GM19397 (cell line): ENCODE results near the gene EPG5.

Experiments
- ATAC-seq: cut with Tn5 transposase; IDR thresholded peaks from one replicate; pipeline ENCODE4 v1.9.1; 2021; ENCODE audit warnings: mild to moderate bottlenecking, moderate library complexity; ENCODE audit not compliant: unreplicated experiment

EPG5 gene

DNA sequence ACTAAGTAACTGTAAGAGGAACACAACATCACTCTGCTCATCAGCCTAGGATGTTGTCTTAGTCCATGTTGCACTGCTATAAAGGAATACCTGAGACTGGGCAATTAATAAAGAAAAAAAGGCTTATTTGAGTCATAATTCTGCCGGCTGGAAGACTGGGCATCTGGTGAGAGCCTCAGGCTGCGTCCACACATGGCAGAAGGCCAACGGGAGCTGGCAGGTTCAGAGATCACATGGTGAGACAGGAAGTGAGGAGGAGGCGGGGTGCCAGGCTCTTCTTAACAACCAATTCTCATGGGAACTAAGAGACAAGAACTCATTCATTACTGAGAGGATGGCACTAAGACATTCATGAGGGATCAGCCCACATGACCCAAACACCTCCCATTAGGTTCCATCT, 46.8 kb downstream of the EPG5 start:
- ATAC-seq = no peak

DNA sequence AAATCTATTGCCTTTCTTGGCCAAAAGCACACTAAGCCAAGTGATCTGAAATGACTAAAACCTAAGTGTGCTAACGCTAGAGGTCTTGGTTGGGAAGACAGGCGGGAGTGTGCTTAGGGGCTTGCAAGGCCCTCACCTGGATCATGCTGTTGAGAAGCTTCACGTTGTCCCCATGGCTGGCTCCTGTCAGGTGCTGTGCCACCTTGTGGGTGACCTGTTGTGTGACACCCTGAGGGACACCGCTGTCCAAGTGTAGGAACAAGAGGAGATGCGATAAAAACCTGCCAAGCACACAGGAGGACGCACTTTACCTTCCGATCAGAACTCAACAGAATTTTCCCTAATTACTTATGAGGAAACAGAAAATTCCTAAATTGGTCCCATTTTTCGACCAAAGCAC, 50.8 kb downstream of the EPG5 start:
- no peak for ATAC-seq

DNA sequence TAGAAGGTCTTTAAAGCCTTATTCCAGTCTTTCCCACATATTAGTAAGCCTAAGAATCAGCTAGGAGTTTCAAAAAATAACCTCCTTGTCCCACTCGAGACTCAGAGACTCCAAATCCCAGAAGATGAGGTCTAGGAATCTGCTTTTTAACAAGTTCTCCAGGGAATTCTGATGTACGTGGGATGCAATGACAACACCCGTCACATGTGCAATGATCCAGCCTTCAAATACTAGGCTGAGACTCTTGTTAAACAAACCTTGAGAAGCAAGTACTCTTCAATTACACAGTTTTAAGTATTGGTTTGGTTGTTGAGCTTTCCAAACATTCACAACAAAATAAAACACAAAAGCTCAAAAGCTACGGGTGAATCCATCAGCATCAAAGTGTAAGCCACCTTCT, 53.9 kb downstream of the EPG5 start:
- no peak for ATAC-seq

DNA sequence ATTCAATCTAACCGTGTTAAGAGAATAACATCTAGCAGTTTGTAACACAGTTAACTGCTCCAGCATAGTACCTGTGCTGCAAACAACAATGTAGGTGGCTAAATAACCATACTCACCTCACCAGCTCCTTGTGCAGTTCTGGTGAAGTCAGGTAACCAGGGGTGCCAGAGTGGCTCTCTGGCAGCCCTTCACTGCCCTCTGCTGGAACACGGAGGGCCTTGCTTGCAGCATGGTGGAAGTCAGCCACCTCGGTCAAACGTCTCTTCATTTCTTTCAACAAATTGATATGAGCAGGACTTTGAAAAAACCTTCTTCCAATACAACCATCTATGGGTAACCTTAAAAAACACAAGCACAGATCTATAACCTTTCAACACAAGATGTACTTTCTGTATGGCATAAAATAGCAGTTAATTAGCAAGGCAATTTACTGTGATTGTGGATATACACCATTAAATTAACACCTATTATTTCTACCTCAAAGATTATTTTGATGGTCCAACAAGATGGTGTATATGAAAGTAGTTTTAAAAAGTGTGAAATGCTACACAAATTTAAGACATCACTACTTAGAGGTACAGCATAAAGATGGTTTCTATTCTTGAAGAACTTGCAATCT, 56.6 kb downstream of the EPG5 start:
- ATAC-seq = no peak

DNA sequence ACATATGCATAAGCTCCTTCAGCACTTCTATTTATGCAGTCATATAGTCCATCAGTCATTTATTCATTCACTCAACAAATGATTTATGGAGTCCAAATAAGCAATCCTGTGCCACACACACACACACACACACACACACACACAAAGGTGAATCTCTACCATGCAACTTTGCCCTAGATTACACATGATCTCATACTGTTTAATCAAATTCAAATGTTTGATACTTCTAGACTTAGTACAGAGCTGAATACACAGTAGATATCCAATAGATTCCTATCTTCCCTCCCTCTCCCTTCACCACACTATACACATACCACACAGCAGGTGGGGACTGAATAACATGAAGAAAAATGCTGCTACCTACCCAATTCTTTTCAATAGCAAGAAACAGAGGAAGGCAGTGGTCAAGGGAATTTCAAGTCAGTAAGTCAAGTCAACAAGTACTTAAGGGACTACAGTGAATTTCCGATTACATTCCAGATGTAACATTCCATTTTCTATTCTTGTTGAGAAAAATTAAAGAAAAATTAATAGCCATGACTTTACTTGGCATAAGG, 65.4 kb downstream of the EPG5 start:
- ATAC-seq = no peak

DNA sequence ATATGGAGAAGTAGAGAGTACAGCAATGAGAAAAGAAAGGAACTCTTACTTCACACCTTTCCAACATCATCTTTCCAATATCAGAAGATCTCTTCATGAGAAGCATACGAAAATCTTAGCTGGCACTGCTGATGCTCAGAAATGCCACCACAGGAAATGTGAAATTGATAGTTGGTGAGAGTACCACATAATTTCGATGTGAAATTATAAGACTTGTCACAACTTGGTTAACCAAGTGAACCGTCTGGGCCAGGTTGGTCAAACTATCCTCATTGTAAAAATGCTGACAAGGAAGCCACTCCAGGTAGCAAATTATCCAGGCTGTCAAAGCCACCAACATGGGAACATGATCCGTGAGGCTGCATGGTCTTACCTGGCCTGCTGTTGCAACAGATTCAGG, 66.5 kb downstream of the EPG5 start:
- ATAC-seq = no peak

DNA sequence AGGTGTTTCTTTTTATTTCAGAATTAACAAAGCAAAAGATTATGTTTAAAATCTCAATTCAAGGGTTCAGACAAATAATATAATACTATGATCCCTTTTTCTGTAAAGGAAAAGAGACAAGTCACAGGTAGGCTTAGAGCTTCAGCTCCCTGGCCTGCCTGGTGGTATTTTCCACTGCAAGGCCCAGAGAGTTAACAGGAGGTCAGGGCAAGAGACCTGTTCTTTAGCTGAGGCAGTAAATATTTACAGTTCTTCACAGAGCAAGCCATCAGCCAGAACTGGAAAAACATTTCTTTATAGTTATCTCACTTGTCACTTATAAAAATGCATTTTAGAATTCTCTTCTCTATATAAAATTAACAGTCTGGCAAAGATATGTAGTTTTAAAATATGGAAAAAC, 70.1 kb downstream of the EPG5 start:
- ATAC-seq = no peak

DNA sequence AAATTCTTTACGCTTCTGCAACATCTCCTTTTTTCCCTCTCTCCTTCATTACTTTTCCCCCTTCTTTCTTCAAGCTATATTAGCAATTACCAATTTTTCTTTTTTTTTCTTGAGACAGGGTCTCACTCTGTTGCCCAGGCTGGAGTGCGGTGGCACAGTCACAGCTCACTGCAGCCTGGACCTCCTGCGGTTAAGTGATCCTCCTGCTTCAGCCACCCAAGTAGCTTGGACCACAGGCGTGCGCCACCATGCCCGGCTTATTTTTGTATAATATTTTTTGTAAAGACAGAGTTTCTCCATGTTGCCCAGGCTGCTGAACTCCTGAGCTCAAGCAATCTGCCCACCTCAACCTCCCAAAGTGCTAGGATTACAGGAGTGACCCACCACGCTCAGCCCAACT, 70.7 kb downstream of the EPG5 start:
- no peak for ATAC-seq

DNA sequence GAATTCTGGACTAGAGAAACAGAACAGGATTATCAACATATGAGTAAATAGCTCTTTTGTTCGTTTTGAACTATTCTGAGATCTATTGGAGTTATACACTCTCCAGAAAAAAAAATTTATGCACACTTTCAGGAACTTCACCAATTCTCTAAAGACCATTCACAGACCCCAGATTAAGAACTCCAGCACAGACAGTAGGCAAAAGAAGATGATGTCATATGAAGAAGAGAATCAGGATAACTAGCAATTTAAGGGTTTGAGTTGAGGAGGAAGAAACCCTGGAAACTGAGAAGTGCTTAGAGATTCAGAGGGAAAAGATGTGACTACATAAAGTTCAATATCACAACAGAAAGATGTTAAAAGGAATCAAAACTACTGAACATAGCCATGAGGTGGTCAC, 71.8 kb downstream of the EPG5 start:
- no peak for ATAC-seq

DNA sequence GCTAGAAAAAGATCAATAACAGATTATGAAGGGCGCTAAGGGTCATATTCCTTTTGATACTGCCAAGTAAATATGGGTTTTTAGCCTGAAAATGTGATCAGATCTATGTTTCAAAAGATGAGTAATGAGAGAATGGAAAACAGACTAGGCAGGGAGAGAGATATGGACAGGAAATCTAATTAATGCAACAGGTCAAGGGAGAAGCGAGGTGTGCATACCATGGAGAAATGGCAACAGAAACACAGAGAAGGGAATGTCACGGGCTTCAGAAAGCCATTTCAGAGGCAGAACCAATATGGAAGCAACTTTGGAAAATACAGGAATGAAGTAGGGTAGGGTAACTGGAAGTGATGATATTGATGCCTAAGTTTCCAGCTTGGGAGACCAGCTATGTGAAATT, 72.3 kb downstream of the EPG5 start:
- ATAC-seq = no peak

DNA sequence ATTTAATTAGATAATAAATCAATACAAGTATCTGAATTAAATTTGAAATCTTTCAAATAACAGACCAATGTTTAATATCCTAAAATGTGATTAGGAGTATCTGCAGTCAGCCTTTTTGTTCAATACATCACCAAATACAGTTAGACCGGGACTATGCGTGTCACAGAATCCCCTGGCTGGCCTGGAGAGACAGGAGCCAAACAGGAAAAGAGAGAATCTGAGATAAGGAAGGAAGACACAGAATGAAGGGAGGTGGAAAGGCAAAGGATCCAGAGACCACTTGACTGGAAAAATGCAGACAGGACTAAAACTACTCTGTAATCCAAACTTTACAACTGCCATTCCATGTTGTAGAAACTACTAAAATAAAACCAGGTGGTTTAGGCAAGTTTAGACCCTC, 75.3 kb downstream of the EPG5 start:
- ATAC-seq = no peak

DNA sequence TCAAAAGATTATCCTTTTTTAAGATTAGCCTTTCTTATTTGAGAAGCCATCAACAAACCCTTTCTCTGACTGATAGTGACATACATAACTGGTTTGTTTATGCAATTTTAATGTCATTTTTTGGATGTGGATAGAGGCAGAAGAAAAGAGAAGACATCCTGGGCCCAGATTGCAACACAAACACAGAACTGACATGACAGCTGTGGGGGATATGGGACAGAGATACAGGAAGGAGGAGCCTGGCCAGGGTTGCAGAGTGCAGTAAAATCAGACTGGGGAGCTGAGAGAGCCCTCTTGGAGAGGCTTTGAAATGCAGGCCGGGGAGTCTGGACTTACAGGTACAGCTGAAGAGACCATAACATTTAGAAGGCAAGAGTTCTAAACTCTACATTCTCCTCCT, 76.5 kb downstream of the EPG5 start:
- no peak for ATAC-seq

DNA sequence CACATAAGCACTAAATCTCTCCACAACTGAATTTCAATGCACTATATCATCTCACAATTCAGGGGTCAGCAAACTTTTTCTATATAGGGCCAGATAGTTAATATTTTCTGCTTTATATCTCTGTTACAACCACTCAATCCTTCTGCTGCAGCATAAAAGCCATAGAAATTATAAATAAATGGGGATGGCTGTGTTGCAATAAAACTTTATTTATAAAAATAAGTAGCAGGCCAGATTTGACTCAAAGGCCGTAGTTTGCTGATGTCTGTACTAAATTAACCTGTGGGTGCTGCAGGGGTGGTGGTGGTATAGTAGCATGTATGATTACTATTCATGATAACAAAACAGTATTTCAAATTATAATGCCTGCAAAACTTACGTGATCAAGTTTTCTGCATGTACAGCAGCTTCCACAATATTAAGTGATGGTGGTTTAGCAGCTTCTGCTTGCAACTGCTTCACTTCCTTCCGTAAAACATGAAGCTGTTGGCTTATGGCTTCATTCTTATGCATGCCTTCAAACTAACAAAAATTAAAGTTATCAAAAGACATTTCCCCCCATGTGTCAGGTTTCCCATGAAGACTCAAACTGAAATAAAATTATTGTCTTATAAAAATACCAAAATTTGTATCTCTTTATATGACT, 77.6 kb downstream of the EPG5 start:
- no peak for ATAC-seq

DNA sequence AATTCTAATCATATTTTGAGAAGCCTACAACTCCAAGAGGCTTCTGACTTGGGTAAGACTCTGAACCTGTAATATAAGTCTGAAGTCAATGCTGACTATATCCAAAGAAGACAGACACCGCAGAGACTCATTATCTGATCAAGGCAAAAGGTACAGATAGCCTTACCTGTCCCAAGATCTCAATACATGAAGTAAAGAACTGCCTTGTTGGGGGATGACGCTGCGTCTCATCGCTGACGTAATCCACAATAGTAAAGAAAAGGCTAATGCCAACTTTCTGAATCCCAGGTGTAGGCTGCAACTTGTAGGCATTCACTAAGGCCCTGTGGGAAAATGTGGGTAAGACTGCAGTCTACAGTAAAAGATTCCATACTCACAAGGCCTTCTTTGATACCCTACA, 79.5 kb downstream of the EPG5 start:
- ATAC-seq = no peak

DNA sequence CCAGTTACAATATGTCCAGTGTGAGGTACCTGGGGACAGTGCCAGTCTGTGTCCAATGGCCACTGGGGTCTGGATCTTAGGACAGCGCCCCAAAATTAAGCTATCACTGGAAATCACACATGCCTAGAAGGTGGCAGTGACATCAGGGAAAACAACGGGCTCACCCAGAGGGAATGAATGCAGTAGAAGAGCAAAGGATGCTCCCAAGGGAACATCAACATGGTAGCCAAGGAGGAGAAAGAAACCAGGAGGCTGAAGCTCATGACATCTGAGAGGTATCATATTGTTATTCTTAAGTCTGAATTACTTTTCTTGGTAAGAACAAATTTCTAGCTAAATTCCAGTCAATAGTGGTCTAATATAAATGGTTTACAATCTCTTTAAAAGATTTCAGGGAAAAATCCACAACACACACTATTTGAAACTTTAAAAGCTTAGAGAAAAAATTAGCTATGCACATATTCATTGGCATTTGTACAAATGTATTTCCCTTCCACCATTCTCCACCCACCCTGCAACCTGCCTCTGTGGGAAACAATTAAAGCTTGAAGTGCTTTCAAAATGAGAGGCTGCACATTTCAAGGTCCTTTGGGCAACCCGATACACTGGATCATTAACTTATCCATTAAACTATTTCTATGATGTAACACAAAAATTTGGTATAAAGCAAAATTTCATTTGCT, 86.1 kb downstream of the EPG5 start:
- ATAC-seq = no peak

DNA sequence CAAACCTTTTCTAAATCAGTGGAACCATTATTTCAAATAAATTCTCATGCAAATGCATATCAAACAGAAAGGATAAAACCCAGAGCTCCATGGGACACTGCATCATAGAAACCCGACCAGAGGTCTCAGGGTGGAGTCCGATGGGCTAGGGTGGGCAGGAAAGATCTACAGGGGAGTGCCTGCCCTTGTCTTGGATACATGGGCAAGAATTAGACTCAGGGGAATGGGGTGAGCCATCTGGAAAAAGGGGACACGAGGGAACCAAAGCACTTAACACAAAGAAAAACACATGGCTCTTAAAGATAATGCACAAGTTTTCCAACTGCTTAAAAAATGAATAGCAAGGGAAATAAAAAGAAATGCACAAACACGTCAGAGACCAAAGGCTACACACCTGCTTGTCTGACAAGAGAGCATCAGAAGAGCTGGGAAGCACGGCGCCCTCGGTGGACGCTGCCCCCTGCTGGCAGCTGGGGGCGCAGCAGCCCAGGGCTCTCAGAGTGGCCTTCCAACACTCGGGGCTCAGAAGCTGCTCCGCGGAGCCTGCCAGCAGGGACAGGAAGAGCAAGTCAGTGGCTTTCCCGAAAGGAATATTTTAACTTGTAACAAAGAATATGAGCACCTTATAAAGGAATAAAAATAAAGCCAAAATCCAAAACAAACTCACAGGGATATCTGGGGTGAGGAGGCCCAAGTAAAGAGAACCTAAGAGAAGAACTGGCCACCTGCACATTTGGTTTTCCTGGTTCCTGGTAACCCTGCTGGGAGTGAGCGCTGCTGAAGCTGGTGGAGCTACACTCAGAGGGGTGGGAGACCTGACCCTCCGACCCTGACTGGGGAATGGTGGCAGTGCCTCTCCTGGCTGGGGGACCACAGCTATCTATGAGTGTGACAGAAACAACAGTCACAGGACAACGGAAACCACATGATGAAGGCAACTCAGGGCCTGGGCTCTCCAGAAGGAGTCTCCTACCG, 87.2 kb downstream of the EPG5 start:
- ATAC-seq = peak; percentile 89

DNA sequence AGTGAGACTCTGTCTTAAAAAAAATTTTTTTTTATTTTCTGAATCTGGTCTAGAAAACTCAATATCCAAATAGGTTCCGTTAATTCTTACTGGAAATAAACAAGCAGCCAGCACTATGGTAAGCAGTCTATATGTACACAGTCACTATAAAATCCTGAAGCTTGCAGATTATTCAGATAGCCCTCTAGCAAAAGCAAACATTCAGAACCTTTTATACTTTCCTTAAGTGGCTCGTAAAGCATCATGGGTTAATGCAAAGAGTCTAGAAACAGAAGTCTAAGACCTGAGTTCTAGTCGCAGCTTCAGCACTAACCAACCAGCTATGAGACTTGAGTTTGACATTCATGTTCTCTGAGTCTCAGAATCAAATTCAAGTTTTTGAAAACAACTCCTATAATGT, 89.7 kb downstream of the EPG5 start:
- ATAC-seq = no peak

DNA sequence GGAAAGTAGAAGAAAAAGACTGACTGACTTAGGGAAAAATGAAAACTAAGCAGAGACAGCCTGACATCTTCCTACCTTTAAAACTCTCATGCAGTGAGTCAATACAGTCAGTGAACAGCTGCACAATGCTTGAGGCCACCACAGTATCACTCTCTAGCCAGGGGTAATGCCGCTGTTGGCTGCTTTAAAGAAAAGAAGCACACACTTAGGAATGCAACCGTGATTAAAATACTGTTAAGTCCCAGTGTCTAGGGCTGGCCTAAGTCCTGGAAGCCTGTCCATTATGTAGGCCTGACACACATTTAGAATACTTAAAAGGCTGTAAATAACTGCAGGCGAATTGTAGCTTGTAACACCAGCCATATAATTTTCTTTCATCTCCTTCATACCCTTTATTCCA, 91.0 kb downstream of the EPG5 start:
- ATAC-seq = no peak

DNA sequence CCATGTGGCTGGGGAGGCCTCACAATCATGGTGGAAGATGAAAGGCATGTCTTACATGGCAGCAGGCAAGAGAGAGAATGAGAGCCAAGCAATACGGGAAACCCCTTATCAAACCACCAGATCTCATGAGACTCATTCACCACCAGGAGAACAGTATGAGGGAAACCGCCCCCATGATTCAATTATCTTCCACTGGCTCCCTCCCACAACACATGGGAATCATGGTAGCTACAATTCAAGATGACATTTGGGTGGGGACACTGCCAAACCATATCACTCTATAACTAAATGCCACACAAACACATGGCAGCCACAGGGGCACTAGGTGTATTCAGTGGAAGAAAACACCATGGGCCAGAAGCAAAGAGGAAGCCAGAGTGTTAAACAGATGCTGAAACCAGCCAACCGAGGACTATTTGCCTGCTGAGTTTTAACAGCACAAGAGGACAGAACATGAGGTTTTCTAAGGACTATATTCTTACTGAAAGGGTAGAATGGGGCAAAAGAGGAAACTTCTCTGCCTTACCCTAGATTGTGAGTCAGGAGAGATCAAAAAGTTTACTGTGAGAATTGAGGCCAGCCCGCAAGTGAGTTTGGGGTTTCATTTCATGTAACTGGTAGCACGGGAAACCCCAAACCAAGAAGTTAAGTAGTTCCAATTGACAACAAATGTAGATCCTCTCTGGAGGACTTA, 92.5 kb downstream of the EPG5 start:
- peak; percentile 92 for ATAC-seq

DNA sequence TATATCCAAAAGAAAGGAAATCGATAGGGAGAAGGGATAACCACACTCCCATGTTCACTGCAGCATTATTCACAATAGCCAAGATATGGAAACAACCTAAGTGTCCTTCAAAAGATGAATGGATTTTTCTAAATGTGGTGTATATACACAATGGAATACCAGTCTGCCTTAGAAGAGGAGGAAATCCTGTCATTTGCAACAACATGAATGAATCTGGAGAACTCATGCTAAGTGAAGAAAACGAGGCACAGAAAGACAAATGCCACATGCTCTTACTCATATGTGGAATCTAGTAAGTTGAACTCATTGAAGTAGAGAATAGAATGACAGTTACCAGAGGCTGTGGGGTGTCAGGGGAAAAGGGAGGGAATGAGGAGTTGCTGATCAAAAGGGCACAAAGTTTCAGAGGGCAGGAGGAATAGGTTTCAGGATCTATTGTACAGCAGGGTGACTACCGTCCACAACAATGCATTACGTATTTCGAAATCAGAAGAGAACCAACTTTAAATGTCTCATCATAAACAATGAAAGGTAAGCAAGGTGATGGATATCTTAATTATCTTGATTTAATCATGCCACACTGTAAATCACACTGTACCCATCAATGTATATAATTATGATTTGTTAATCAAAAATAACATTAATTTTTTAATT, 95.6 kb downstream of the EPG5 start:
- ATAC-seq = no peak
